ENCODE results near the gene TCF20.

TCF20 gene

DNA sequence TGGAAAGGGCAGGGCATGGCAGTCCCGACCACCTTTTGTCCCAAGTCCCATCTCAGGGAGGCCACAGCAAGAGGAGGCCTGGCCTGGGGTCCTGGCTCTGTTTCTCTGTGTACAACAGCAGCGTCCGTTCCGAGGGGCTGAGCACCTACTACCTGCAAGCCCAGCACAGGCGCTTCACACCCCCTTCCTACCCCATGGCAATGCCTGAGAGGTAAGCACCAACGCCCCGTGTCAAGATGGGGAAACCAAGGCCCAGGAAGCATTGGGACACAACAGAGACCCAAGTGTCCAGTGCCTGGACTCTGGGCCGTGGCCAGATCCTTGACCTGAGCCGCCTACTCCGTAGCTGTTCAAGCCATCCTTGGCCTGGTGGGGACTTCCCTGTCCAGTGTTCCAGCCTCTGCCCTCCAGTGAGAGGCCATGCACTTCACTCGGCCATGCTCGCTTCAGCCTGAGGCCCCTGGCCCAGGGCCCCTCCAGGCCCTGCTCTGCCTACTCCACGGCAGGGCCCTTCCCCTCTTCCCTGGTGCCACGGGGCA, 14.3 kb upstream of the TCF20 start:
- Histone ChIP-seq H3K4me2 (no peak overlapping the region), H3K4me3 (IDR thresholded peaks at IDR 0.05; ENCODE audit: insufficient read depth, low read depth, low read length) (no peak overlapping the region), H3K27ac (no peak overlapping the region), H3K36me3 (ENCODE audit: insufficient read depth) (no peaks in the 10 kb centered on the region), H3K79me2 (ENCODE audit: insufficient read depth, low read depth) (no peaks in the 10 kb centered on the region), H4K20me1 (ENCODE audit: insufficient read depth) (no peaks in the 10 kb centered on the region), H3K4me1 (ENCODE audit: low read depth, poor library complexity, severe bottlenecking) (peaks cover 27% of the 10 kb centered on the region), H3K27me3 (ENCODE audit: insufficient read depth, low read depth) (no peaks in the 10 kb centered on the region), H3K9ac (no peak overlapping the region), H2AFZ (ENCODE audit: low read depth) (no peak overlapping the region)
- TF ChIP-seq, protein P1, sequence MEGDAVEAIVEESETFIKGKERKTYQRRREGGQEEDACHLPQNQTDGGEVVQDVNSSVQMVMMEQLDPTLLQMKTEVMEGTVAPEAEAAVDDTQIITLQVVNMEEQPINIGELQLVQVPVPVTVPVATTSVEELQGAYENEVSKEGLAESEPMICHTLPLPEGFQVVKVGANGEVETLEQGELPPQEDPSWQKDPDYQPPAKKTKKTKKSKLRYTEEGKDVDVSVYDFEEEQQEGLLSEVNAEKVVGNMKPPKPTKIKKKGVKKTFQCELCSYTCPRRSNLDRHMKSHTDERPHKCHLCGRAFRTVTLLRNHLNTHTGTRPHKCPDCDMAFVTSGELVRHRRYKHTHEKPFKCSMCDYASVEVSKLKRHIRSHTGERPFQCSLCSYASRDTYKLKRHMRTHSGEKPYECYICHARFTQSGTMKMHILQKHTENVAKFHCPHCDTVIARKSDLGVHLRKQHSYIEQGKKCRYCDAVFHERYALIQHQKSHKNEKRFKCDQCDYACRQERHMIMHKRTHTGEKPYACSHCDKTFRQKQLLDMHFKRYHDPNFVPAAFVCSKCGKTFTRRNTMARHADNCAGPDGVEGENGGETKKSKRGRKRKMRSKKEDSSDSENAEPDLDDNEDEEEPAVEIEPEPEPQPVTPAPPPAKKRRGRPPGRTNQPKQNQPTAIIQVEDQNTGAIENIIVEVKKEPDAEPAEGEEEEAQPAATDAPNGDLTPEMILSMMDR (conservative IDR thresholded peaks at IDR 0.05; ENCODE audit: low read depth, low read length), result no peak

DNA sequence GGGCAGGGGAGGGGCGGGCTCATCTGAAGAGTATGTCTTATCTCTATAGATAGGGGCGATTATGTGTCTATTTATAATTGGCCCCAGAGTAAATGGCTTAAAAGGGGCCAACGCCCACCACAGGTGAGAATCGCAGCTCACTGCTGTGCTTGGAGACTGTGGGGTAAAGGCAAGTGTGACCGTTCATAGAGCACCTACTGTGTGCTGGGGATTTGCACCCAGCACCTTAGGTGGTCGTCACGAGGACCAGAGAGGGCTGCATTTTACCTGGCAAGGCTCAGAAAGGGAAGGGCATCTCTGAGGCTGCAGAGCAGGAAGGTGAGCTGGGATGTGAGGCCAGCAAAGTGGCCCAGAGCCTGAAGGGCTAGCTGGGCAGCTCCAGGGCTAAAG, 13.7 kb upstream of the TCF20 start:
- Histone ChIP-seq H3K4me1 (ENCODE audit: low read depth, poor library complexity, severe bottlenecking) (peaks cover 32% of the 10 kb centered on the region), H3K79me2 (ENCODE audit: insufficient read depth, low read depth) (no peaks in the 10 kb centered on the region), H3K27ac (no peak overlapping the region), H2AFZ (ENCODE audit: low read depth) (no peak overlapping the region), H3K36me3 (ENCODE audit: insufficient read depth) (no peaks in the 10 kb centered on the region), H3K27me3 (ENCODE audit: insufficient read depth, low read depth) (no peaks in the 10 kb centered on the region), H4K20me1 (ENCODE audit: insufficient read depth) (no peaks in the 10 kb centered on the region), H3K4me3 (IDR thresholded peaks at IDR 0.05; ENCODE audit: insufficient read depth, low read depth, low read length) (no peak overlapping the region), H3K4me2 (no peak overlapping the region), H3K9ac (no peak overlapping the region)
- TF ChIP-seq, protein P1 (conservative IDR thresholded peaks at IDR 0.05; ENCODE audit: low read depth, low read length), result no peak

DNA sequence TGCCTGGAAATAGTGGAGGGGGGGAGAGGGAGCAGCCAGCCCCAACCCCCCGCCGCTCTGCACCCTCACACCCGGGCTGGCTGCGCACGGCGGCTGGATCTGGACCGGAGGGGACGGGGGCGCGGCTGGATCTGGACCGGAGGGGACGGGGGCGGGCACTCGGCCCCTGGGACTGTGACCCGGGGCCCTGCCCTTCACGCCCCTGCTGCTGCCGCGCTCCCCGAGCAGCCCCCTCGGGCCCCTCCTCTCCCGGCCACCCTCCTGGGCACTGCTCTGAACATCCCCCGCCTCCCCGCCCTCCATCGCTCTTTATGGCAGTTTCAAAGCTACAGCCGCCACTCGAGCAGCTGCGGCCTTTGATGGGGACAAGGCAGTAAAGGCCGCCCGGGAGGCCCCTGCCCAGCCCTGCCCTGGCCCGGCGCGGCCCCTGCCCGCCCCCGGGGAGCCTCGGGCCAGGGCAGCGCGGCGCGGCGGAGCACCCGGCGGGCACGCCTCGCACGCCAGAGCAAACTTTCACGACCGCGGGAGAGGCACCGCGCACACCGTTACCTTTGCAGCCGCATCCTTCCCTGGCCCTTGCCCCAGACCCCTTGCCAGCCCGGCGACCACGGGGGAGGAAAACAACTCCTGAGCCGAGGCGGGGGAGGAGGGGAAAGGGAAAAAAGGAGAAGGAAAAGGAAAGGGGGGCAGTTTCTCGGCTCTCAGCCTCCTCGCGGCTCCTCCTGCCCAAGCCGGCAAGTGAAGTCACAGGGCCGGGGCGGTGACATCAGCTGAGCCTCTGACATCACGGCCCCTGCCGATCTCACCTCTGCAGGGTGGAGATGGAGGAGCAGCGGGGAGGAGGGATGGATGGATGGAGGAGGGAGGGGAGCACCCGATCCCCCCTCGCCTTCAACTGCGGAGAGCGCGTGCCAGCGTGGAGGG, 13.1 kb upstream of the TCF20 start:
- H3K4me3 ChIP-seq (IDR thresholded peaks at IDR 0.05; ENCODE audit: insufficient read depth, low read depth, low read length), result no peak overlapping the region
- TF ChIP-seq, protein P1 (conservative IDR thresholded peaks at IDR 0.05; ENCODE audit: low read depth, low read length), result no peak
- no peak overlapping the region for H3K27ac ChIP-seq
- H3K9ac ChIP-seq, result no peak overlapping the region
- H3K36me3 ChIP-seq (ENCODE audit: insufficient read depth), result no peaks in the 10 kb centered on the region
- H3K27me3 ChIP-seq (ENCODE audit: insufficient read depth, low read depth), result no peaks in the 10 kb centered on the region
- no peak overlapping the region for H2AFZ ChIP-seq (ENCODE audit: low read depth)
- H3K4me2 ChIP-seq, result no peak overlapping the region
- peaks cover 39% of the 10 kb centered on the region for H3K4me1 ChIP-seq (ENCODE audit: low read depth, poor library complexity, severe bottlenecking)
- no peaks in the 10 kb centered on the region for H4K20me1 ChIP-seq (ENCODE audit: insufficient read depth)
- no peaks in the 10 kb centered on the region for H3K79me2 ChIP-seq (ENCODE audit: insufficient read depth, low read depth)

DNA sequence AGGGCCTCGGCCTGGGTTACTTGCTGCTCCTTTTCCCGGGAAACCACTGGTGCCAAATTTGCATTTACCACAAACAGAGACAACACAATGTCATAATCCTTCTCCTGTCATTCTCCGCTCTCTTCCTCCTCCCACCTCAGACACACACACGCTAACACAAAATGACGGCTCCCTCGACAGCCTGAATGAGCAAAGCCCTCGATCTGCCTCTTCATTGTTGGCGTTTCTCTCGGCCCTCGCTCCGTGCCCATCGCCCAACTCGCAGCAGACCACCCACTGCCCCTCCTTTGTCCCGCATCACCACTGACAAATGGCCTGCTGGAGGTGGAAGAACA, 12.5 kb upstream of the TCF20 start:
- no peak overlapping the region for H3K9ac ChIP-seq
- no peak overlapping the region for H3K4me3 ChIP-seq (IDR thresholded peaks at IDR 0.05; ENCODE audit: insufficient read depth, low read depth, low read length)
- no peak overlapping the region for H3K4me2 ChIP-seq
- H3K4me1 ChIP-seq (ENCODE audit: low read depth, poor library complexity, severe bottlenecking), result peaks cover 41% of the 10 kb centered on the region
- no peaks in the 10 kb centered on the region for H3K27me3 ChIP-seq (ENCODE audit: insufficient read depth, low read depth)
- H2AFZ ChIP-seq (ENCODE audit: low read depth), result no peak overlapping the region
- H3K27ac ChIP-seq, result no peak overlapping the region
- no peaks in the 10 kb centered on the region for H4K20me1 ChIP-seq (ENCODE audit: insufficient read depth)
- no peaks in the 10 kb centered on the region for H3K36me3 ChIP-seq (ENCODE audit: insufficient read depth)
- TF ChIP-seq, protein P1 (conservative IDR thresholded peaks at IDR 0.05; ENCODE audit: low read depth, low read length), result no peak
- H3K79me2 ChIP-seq (ENCODE audit: insufficient read depth, low read depth), result no peaks in the 10 kb centered on the region

All from KMS-11 (cell line).